Epidermal melanocyte (primary cell): Measurements from ENCODE around the gene YIPF5.

Experiments
- DNase-seq: peaks from one replicate; pipeline ENCODE4 v3.0.0; 2011; ENCODE audit warnings: low spot score; ENCODE audit not compliant: insufficient read length

YIPF5 gene

DNA sequence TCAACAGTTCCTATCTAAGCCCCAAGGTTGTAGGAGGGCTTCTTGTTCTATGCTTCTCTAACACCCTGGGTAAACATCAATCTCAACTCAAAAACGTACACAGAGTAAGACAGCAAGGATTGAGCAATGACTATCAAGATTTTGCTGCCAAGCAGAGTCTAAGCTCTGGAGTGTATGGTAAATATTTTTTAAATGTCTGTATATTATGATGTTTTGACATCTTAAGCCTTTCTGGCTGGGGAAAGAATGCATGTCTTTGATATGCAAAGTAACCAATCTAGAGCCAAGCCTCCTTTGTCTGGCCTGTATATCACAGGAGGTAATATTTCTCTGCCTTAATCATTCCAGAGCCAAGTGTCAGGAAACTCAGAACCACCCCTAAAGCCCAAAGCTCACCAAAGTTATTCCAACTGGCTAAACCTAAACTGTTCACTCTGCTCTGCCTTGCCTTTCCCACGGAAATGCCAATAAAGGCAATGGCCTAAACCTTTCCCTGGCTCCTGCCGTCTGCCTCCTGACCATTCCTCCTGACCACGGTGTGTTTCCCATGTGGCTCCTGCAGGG is 45.2 kb downstream of the YIPF5 start:
- DNase-seq = no peak

DNA sequence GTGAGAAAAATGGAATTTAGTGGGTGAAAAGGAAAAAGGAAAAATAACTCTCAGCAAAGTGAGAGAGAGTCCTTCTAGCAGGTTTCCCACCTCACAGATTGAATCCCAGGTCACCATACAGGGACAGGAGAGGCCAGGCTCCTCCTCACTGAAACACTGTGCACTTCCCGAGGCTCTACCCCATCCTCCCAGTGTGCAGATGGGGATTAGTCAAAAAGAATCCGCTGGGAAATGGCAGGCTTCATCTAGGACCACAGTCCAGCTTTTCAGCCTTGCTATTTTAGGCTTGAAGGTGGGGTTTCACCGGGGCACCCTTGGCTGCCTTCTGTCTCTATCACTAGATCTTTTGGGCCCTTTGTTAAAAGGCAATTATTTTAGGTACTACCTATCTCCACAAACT is 47.8 kb downstream of the YIPF5 start:
- DNase-seq = no peak

DNA sequence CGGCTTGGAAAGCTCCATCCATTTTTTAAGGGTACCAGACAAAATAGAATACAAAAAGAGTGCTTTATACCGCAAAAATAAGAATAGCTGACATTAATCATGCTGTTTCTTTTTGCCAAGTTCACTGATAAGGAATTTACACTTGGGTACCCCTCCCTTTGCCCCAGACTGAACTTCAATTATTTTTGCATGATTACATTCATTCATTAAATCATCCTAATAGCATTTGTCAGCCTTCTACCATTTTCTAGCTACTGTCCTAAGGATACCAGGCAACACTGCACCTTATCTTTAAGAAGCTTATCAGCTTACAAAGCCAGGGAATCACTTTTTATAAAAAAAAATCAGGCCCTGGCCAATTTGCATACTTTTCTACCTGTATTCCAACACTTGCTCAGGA is 48.4 kb downstream of the YIPF5 start:
- no peak for DNase-seq

DNA sequence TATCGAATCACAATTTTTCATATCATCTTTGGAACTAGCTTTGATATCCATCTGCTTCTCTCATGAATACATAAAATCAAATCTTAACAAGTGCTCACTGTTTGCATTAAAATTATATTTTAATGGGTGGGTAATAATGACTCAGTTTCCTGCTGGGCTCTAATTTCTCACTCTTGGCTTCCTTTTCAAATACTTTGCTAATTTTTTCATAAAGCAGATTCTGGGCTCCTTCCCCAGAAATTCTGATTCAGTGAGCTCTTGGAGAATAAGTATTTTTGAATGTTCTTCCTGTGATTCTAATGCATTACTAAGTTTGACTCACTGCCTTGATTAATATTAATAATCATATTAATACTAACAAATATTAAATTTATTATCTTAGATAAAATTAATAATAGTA is 48.9 kb downstream of the YIPF5 start:
- no peak for DNase-seq

DNA sequence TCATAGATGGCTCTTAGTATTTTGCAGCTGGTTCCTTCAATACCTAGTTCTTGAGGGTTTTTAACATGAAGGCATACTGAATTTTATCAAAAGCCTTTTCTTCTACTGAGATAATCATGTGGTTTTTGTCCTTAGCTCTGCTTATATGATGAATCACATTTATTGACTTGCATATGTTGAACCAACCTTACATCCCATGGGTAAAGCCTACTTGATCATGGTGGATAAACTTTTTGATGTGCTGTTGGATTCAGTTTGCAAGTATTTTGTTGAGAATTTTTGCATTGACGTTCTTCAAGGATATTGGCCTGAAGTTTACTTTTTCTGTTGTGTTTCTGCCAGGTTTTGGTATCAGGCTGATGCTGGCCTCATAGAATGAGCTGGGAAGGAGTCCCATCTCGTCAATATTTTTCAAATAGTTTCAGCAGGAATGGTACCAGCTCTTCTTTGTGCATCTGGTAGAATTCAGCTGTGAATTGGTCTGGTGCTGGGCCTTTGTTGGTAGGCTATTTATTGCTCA is 49.7 kb downstream of the YIPF5 start:
- no peak for DNase-seq

DNA sequence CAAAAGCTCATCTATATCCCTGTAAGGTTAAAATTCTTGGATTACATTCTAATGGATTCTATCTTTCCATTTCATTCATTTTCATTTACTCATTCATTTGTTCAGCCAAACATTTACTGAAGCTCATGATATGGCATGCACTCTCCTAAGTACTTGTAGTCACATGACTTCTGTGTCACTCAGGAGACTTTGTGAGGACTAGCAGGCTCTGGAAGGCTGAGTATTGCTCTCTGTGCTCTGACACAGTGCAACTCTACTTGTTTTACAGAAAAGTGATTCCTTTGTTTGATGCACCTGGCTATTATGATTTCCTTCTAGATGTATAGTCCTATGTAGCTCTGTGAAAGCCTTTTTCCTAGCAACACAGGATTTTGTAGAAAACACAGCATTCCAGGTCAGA is 53.0 kb downstream of the YIPF5 start:
- DNase-seq = no peak

DNA sequence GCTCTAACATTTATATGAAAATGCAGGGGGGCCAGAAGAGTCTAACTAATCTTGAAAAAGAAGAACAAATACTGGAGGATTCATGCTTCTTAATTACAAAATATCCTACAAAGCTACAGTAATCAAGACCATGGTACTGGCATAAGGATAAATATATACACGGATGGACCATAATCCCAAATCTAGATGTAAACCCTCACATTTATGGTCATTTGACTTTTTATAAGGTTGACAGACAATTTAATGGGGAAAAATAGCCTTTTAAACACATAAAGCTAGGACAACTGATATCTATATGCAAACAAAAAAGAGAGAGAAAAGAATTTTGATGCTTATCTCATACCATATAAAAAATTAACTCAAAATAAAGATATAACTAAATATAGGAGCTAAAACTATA is 55.9 kb downstream of the YIPF5 start:
- no peak for DNase-seq
